GM21367 (cell line): ENCODE measurements around the gene CDCA5.

Source experiments
- ATAC-seq: cut with Tn5 transposase; IDR thresholded peaks from one replicate; pipeline ENCODE4 v1.9.1; 2021; ENCODE audit not compliant: unreplicated experiment

CDCA5 gene

DNA sequence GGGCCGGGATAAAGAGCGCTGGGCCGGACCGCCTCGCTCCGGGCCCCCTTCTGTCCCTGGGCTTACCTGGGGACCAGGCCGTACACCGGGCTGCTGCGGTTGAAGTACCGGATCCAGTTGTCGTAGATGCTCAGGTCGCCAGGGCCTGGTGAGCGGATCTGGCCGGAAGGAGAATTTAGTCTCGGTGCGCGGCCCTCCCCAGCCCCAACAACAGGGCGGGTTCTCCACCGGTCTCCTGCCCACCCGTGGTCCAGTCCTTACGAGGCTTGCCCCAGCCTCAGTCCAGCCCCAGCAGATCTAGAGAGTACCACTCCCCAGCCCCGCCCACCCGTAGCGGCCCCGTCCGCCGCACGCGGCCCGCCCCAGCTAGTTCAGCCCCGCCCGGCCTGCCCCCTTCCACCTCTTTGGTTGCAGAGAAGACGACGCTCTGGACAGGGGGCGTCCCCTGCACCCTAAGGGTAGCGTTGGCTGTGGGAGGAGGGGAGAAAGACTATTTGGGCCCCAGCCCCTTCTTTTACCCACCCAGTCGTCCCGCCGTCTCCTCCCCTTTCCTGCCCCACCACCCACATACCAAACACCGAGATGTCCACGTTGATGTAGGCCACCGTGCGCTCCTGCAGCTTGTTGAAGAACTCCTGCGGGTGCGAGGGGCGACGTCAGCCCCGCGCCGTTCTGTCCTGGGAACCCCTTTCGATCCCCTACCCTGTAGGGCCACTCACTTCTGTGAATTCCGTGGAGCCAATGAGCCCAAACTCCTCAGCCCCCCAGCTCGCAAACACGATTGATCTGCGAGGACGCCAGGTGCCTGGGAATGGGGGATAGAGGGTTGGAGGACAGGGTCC lies 36.0 kb downstream of the CDCA5 start:
- no peak for ATAC-seq

DNA sequence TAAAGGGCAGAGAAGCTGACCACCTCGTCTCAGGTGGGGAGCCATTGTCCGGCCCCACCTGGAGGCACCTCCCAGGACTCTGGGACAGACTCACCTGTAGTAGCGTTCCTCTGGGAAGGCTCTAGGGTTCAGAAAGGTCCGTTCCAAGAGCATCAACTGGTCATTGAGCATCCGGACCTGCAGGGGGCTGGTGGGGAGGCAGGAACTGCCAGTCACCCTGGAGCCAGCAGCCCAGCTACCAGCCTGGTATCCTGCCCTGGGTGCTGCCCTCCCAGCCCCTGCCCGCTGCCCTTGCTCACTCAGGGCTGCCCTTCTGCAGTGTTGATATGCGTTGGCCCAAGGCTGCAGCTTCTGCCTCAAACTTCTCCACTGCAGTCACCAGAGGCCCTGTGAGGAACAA lies 38.1 kb downstream of the CDCA5 start:
- no peak for ATAC-seq

DNA sequence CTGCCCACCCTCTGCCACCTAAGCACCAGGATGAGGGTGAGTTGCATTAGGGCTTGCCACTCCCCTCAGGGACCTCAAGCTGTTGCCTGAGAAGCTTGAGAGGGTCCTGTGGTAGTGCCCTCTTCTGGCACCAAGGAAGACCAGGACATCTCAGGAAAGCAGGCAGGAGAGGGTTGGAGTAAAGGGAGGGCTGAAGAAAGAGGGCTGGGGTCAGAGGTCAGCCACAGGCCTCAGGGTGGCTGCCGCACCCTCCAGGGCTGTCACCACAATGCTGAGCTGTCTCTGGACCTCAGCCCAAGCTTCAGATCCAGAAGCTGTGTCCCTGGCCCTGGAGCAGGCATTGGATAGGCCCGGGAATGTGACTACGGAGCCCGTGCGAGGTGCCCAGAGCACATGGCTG lies 38.8 kb downstream of the CDCA5 start:
- ATAC-seq: no peak

DNA sequence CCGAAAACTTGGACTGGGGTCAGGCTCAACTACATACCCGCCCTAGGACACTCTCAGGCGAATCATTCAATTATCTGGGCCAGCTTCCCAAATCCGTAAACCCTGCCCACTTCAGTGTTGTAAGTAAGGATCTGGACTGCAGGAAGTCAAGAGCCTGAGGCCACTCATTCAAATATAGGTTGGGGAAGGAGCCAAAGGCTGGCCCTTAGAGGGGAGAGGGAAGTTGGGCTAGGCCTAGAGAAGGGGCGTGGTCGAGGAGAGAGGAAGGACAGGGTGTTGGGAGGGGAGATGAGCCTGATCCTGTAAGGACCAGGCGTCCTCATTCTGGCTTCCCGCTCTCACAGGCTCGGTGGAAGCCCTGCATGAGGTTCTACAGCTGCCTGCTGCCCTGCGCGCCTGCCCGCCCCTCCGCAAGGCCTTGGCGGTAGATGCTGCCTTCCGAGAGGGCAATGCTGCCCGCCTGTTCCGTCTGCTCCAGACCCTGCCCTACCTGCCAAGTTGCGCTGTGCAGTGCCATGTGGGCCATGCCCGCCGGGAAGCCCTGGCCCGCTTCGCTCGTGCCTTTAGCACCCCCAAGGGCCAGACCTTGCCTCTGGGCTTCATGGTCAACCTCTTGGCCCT lies 39.8 kb downstream of the CDCA5 start:
- no peak for ATAC-seq

DNA sequence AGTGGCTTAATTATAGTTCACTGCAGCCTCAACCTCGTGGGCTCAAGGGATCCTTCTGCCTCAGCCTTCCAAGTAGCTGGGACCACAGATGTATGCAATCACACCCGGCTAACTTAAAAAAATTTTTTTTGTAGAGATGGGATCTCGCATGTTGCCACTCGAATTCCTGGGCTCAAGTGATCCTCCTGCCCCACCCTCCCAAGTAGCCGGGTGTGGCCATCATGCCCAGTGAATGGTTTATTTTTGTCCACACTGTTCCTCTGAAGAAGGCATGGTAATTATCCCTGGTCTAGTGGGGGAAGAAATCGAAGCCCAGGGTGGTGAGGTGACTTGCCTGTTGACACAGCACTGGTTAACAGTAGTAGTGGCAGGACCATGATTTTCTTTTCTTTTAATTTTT lies 40.9 kb downstream of the CDCA5 start:
- no peak for ATAC-seq

DNA sequence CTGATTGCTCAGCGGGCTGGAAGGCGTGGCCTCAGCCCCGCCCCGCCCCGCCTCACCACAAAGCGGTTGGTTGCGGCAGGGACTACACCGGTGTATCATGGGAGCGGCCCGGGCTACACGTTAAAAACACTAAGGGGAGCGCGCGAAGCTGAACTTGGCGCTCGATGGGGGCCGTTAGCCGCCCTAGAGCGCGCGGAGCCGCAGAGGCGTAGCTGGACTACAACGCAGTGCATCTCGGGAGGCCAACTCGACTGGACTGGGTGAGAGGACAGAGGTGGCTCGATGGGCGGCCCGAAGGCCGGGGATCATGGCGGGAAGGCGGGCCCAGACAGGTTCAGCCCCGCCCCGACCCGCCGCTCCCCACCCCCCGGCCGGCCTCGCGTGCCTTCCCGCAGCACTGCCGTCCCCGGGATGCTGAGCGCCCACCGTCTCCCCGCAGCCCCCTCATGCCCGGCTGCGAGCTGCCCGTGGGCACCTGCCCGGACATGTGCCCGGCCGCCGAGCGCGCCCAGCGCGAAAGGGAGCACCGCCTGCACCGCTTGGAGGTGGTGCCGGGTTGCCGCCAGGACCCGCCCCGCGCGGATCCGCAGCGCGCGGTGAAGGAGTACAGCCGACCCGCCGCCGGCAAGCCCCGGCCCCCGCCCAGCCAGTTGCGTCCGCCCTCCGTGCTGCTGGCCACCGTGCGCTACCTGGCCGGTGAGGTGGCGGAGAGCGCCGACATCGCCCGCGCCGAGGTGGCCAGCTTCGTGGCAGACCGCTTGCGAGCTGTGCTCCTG lies 42.8 kb downstream of the CDCA5 start, which contains the start of gene SAC3D1:
Gene SAC3D1 (plus strand): TSS at position 364 of the 776 bp plus-strand sequence. CDS start 83 bp downstream, at position 447.
- ATAC-seq: peak; percentile 68

DNA sequence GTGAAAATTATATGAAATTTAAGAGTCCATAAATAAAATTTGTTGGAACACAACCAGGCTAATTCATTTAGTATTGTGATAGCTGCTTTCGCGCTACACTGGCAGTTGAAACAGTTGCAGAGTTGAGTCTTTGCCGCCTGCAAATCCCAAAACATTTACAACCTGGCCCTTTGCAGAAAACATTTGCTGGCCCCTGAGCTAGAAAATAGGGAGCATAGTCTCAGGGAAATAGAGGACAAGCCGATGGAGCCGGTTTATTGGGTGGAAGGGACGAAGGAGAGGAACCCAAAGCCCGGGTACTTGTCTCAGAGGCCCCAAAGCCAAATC lies 43.4 kb downstream of the CDCA5 start:
- no peak for ATAC-seq

DNA sequence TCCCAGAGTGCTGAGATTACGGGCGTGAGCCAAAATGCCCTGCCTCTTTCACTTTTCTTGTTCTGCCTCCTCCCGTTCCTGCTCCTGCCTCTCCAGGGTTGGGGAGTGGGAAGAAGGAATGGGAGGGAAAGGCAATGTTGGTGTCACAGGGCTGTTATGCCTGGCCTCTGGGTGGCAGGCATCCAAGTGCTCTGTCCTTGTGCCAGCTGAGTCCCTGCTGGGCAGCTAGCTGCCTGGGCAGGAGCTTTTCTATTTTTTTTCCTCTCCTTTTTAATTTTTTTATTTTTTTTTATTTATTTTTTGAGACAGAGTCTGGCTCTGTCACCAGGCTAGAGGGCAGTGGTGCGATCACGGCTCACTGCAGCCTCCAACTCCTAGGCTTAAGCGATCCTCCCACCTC lies 46.9 kb downstream of the CDCA5 start:
- no peak for ATAC-seq

DNA sequence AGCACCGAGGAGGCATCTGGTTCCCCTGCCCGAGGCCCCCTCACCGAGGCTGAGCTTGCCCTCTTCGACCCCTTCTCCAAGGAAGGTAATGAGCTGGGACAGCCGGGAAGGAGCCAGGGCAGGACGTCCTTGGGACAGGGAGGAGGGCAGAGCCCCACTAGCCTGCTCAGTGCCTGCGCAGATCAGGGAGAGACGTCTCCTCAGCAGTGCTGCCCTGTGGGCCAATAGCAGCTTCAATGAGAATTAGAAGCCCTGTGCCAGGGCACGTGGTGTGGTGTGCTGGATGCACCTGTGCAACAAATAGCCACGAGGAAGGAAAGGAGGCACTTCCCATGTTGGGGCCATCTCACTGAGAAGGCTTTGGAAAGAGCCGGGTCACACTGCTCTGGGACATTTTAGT lies 48.3 kb downstream of the CDCA5 start:
- ATAC-seq: no peak

DNA sequence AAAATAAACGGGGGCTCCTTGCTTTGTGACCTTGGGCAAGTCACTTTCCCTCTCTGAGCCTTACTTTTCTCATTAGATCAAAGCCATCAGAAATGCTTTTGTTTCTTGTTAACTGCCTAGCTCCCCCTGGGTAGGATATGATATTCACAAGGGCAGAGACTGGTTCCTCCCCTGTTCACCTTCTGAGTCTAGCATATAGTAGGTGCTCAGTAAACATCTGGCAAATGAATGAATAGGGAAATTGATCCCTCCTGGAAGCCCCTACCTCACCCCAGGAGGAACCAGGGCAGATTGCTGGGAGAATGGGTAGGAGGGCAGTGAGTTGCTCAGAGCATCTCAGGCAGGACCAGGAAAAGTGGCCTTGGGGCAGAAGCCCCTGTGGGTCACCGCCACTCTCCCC lies 49.4 kb downstream of the CDCA5 start:
- ATAC-seq: no peak

DNA sequence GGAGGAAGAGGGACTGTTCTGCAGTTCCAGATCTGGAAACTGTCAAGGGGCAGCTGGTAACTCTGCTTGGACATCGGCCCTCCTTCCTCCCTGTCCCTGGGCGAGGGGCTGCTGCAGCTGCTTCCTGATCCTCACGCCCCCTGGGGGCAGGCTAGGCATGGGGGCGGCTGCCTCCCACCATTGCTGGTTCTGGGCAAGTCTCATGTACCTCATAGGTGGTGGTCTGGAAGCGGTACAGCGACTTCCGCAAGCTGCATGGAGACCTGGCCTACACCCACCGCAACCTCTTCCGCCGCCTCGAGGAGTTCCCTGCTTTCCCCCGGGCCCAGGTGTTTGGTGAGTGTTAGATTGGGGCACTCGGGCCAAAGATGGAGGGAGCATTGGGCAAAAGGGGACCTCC lies 51.6 kb downstream of the CDCA5 start:
- no peak for ATAC-seq
